Endometrial microvascular endothelial cells (primary cell): ENCODE data around the gene THAP8. TPM values are rescaled to one million over a fixed set of nuclear protein-coding genes. Genes with fewer than 3 reads are reported as not detected.
"Not testable (repeated sequence)": the region's sequence is repeated elsewhere in the genome, so short reads cannot be mapped to it uniquely, and the experiment has no call there.

Experiments
- in situ Hi-C: cut with HindIII; loops from 2 replicates; pipeline ENCODE4 v1.10.0; 2017; ENCODE audit warnings: low sequenced_read_pairs, low pct_unique_long_range_greater_than_20kb; ENCODE audit errors: inconsistent ontology term
- total RNA-seq: library from RNA; depleted of rRNA; stranded (reverse); fragments of >200 nt; gene quantifications from one replicate; pipeline ENCODE4 v1.2.3, GENCODE V29; 2015; ENCODE audit errors: inconsistent ontology term

Gene THAP8
- total RNA-seq, 1 donor from 2014 or later: 5.4 TPM

- in situ Hi-C loops: not testable (repeated sequence)
These were observed 13.0 kb downstream of the THAP8 start for GRCh38 chr19:36041092-36041491.

- in situ Hi-C loops: no loop called here
These were observed 13.6 kb downstream of the THAP8 start for GRCh38 chr19:36040495-36040894.

GRCh38 chr19:36032251-36033104 is 21.6 kb downstream of the THAP8 start, which contains the start of gene CLIP3:
TSS of gene CLIP3 (minus strand) at chr19:36032873. CDS start at chr19:36032357, 516 bp downstream.
- in situ Hi-C loops: no loop called here

GRCh38 chr19:36031308-36031707 is 22.8 kb downstream of the THAP8 start:
- in situ Hi-C loops: no loop called here

GRCh38 chr19:36030264-36031148 is 23.6 kb downstream of the THAP8 start:
- in situ Hi-C loops: no loop called here

GRCh38 chr19:36028313-36029041 is 25.6 kb downstream of the THAP8 start:
- in situ Hi-C loops: no loop called here

GRCh38 chr19:36027696-36028095 is 26.4 kb downstream of the THAP8 start:
- in situ Hi-C loops: no loop called here

GRCh38 chr19:36026091-36026876 is 27.8 kb downstream of the THAP8 start:
- in situ Hi-C loops: no loop called here

- in situ Hi-C loops: no loop called here
These were observed 28.5 kb downstream of the THAP8 start for GRCh38 chr19:36025541-36025940.

- in situ Hi-C loops: no loop called here
These were observed 30.7 kb downstream of the THAP8 start for GRCh38 chr19:36023432-36023831.

GRCh38 chr19:36019061-36019670 is 34.9 kb downstream of the THAP8 start:
- in situ Hi-C loops: no loop called here

GRCh38 chr19:36014012-36014924 is 39.8 kb downstream of the THAP8 start, which contains the start of gene ALKBH6:
TSS of gene ALKBH6 (minus strand) at chr19:36014213. CDS start at chr19:36013397, 816 bp downstream.
- in situ Hi-C loops: no loop called here

GRCh38 chr19:36013280-36014011 is 40.6 kb downstream of the THAP8 start:
- in situ Hi-C loops: no loop called here

- in situ Hi-C loops: no loop called here
These were observed 43.7 kb downstream of the THAP8 start for GRCh38 chr19:36010402-36010801.

- in situ Hi-C loops: no loop called here
These were observed 44.3 kb downstream of the THAP8 start for GRCh38 chr19:36009633-36010379.

- in situ Hi-C loops: no loop called here
These were observed 44.9 kb downstream of the THAP8 start for GRCh38 chr19:36009220-36009619.
